ENCODE measurements around the gene ALG6.

The ALG6 gene

DNA sequence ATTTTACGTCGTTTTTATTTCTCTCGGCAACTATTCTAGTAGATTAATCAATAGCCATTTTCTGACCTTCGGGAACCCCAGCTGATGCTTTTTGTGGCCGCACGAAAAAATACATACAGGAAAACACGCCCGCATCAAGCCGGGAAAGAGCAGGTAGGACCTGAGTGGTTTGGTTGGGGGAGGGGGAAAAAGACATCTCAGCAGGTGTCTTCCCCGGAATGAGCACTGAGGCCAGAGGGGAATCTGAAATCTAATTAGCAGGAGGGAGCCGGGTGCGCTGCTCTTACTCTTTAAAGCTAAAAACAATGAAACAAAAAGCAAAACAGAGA, 45.7 kb upstream of the ALG6 start:
- TF ChIP-seq, protein P1, sequence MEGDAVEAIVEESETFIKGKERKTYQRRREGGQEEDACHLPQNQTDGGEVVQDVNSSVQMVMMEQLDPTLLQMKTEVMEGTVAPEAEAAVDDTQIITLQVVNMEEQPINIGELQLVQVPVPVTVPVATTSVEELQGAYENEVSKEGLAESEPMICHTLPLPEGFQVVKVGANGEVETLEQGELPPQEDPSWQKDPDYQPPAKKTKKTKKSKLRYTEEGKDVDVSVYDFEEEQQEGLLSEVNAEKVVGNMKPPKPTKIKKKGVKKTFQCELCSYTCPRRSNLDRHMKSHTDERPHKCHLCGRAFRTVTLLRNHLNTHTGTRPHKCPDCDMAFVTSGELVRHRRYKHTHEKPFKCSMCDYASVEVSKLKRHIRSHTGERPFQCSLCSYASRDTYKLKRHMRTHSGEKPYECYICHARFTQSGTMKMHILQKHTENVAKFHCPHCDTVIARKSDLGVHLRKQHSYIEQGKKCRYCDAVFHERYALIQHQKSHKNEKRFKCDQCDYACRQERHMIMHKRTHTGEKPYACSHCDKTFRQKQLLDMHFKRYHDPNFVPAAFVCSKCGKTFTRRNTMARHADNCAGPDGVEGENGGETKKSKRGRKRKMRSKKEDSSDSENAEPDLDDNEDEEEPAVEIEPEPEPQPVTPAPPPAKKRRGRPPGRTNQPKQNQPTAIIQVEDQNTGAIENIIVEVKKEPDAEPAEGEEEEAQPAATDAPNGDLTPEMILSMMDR (IDR thresholded peaks at IDR 0.05; ENCODE audit: insufficient read depth, missing control alignments), result no peak
- DNase-seq (ENCODE audit: insufficient read length, low spot score) (no peak), FAIRE-seq (no peak)

DNA sequence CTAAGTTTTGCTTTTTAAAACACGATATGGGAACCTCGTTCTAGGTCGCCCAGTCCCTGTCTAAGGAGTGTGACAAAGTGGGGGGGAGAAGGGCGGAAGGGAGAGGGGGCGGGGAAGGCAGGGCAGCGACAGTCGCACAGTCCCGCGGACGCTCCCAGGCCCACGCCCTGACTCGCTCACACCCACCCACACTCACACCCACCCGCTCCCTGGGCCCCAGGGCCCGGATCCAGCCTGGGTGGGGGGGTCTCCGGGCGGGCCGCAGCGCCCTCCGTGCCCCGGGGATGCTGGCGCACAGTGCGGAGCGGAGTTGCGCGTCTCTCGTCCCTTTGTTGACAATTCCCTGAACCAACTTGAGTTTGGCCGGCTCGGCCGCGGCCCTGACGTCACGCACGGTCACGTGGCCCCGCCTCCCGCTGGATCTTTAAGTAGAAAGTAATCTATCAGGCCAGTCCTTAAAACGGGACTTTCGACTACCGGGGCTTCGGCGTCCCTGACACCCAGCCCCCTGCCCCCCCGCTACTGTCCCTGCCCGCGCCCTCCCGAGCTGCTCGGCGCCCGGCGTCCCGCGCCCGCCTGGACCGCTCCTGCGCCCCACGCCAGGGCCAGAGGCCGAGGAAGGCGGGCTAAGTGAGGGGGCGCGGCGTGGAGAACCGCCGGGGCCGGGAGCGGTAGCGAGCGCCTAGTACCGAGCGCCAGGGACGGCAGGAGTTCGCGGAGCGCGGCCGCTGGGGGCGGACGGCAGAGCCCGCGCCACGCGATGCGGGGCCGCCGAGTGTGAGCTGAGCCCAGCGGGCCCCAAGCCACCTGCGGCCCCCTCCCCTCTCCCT, 45.1 kb upstream of the ALG6 start, which contains the start of gene FOXD3:
FOXD3 (plus strand) TSS at position 454 of the 830 bp plus-strand sequence. CDS start 492 bp downstream, outside the sequence.
- TF ChIP-seq, protein P1 (IDR thresholded peaks at IDR 0.05; ENCODE audit: insufficient read depth, missing control alignments), result no peak
- DNase-seq (ENCODE audit: insufficient read length, low spot score), result no peak
- FAIRE-seq, result no peak

DNA sequence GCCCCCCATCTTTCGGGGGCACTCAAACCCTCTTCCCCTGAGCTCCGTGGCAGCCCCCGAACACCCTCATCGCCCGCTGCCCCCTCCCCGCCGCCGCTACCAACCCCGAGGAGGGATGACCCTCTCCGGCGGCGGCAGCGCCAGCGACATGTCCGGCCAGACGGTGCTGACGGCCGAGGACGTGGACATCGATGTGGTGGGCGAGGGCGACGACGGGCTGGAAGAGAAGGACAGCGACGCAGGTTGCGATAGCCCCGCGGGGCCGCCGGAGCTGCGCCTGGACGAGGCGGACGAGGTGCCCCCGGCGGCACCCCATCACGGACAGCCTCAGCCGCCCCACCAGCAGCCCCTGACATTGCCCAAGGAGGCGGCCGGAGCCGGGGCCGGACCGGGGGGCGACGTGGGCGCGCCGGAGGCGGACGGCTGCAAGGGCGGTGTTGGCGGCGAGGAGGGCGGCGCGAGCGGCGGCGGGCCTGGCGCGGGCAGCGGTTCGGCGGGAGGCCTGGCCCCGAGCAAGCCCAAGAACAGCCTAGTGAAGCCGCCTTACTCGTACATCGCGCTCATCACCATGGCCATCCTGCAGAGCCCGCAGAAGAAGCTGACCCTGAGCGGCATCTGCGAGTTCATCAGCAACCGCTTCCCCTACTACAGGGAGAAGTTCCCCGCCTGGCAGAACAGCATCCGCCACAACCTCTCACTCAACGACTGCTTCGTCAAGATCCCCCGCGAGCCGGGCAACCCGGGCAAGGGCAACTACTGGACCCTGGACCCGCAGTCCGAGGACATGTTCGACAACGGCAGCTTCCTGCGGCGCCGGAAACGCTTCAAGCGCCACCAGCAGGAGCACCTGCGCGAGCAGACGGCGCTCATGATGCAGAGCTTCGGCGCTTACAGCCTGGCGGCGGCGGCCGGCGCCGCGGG, 44.2 kb upstream of the ALG6 start:
- TF ChIP-seq, protein P1 (IDR thresholded peaks at IDR 0.05; ENCODE audit: insufficient read depth, missing control alignments), result no peak
- DNase-seq (ENCODE audit: insufficient read length, low spot score), result no peak
- FAIRE-seq, result no peak

DNA sequence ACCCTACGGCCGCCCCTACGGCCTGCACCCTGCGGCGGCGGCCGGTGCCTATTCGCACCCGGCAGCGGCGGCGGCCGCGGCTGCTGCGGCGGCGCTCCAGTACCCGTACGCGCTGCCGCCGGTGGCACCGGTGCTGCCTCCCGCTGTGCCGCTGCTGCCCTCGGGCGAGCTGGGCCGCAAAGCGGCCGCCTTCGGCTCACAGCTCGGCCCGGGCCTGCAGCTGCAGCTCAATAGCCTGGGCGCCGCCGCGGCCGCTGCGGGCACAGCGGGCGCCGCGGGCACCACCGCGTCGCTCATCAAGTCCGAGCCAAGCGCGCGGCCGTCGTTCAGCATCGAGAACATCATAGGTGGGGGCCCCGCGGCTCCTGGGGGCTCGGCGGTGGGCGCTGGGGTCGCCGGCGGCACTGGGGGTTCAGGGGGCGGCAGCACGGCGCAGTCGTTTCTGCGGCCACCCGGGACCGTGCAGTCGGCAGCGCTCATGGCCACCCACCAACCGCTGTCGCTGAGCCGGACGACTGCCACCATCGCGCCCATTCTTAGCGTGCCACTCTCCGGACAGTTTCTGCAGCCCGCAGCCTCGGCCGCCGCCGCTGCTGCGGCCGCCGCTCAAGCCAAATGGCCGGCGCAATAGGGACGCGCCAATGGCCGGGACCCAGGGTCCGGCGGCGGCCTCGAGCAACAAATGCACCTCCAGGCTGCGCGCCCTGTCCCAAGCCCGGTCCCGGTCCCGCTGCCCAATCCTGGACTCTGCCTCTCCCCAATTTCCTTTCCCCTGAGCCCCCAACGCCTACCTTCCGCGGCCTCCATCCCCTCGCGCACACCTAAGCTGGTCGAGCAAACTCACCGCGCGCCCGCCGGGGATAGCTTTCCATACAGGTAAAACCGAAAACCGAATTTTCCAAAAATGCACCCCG, 43.3 kb upstream of the ALG6 start:
- TF ChIP-seq, protein P1 (IDR thresholded peaks at IDR 0.05; ENCODE audit: insufficient read depth, missing control alignments), result no peak
- FAIRE-seq (no peak), DNase-seq (ENCODE audit: insufficient read length, low spot score) (no peak)

DNA sequence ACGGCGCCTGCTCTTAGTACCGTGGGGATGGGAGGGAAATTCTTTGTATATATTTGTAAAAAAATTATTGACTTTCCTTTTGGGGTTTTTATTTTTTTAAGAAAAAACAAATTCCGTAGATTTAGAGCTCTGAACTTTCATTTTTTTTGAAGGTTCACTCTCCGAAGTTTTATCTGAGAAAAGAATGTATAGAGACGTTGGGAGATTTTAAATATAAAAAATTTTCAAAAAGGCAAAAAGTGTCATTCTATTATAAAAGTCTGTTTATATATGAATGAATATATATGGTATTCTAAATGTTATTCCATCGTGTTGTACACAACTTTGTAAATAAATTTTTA, 42.7 kb upstream of the ALG6 start:
- TF ChIP-seq, protein P1 (IDR thresholded peaks at IDR 0.05; ENCODE audit: insufficient read depth, missing control alignments), result no peak
- FAIRE-seq, result no peak

DNA sequence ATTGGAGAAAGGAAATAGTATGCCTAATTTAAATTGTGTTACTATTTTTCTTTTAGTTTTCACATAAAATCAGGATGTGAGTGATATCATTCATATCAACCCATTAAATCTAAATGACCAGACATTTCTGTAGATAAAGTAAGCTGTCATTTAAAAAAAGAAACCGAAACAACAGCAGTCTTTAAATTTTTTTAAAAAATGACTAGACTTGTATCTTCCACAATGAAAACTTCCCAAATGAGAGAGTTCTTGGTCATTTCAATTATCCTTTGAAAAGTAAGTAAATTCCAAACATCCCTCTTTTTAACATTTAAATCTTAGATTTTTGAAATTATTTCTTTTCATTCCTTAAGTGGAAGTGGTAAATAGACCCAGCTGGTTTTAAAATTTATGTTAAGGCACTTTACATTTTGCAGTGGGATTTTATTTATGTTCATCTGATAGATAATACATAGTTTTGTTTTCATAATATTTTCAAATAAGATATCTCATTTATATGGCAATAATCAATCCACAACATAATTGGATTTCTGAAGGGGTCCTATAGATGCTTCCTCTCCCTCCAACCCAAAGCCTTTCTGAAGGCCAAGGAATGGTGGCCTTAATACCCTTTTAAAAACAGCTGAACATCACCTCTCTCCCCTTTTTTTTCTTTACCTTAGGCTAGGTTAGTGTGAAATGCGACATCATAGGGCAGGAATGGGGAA, 42.0 kb upstream of the ALG6 start:
- no peak for FAIRE-seq

More for the DNA sequence above, 42.7 kb upstream of the ALG6 start:
- DNase-seq (ENCODE audit: insufficient read length, low spot score), result no peak

More for the DNA sequence above, 42.0 kb upstream of the ALG6 start:
- DNase-seq (ENCODE audit: insufficient read length, low spot score), result no peak
- TF ChIP-seq, protein P1 (IDR thresholded peaks at IDR 0.05; ENCODE audit: insufficient read depth, missing control alignments), result no peak

Measured in D721Med (cell line).